ENCODE data around the gene SEC61B.

GRCh38 chr9:99176527-99177013, 45.5 kb upstream of the SEC61B start:
- TF ChIP-seq CTCF (IDR thresholded peaks at IDR 0.05) (no peak), POLR2A (IDR thresholded peaks at IDR 0.05) (no peak)

Data from right lobe of liver (tissue), 4 donors.